HepG2 (cell line): ENCODE measurements around the gene ASB16. TPM values are rescaled to one million over a fixed set of nuclear protein-coding genes. Genes with fewer than 3 reads are reported as not detected.

Experiments used
- CCAR2 ChIP-seq: fragments of 200-400 bp; formaldehyde crosslinking; optimal IDR thresholded peaks from 2 replicates; pipeline ENCODE3; 2018; ENCODE audit warnings: low read depth, mild to moderate bottlenecking, low read length, moderate library complexity
- CREBL2 ChIP-seq: sonication (generic); formaldehyde crosslinking; IDR thresholded peaks from 2 replicates; pipeline ENCODE4 v1.8.1; 2023; ENCODE audit warnings: missing genetic modification reagents, mild to moderate bottlenecking, borderline replicate concordance
- CTCF ChIP-seq: sonication (generic); formaldehyde crosslinking; IDR thresholded peaks from 2 replicates; pipeline ENCODE4 v1.5.0; 2020; ENCODE audit warnings: mild to moderate bottlenecking, missing genetic modification reagents, moderate library complexity
- ETV6 ChIP-seq: sonication (generic); formaldehyde crosslinking; conservative IDR thresholded peaks from 2 replicates; pipeline ENCODE4 v1.4.0; 2020; ENCODE audit warnings: missing genetic modification reagents
- IKZF1 ChIP-seq: fragments of 450-650 bp; IDR thresholded peaks from 2 replicates; pipeline ENCODE4 v1.7.1; 2016
- KLF9 ChIP-seq: IDR thresholded peaks from 2 replicates; pipeline ENCODE4 v1.6.1; 2016; ENCODE audit warnings: low read depth
- MYNN ChIP-seq: sonication (generic); formaldehyde crosslinking; IDR thresholded peaks from 2 replicates; pipeline ENCODE4 v1.4.0; 2020; ENCODE audit warnings: mild to moderate bottlenecking, low read depth, missing genetic modification reagents
- PAX8 ChIP-seq: sonication (generic); formaldehyde crosslinking; IDR thresholded peaks from 2 replicates; pipeline ENCODE4 v1.8.0; 2022; ENCODE audit warnings: mild to moderate bottlenecking, missing genetic modification reagents, borderline replicate concordance
- POLR2A ChIP-seq, 2 experiments: IDR thresholded peaks; 2 replicates each; pipeline ENCODE4 v1.6.1; 2011; ENCODE audit warnings: low read depth in 2 of 2, low read length in 2 of 2, mild to moderate bottlenecking in 1 of 2, moderate library complexity in 1 of 2; ENCODE audit not compliant: insufficient read depth in 1 of 2
- POLR2AphosphoS5 ChIP-seq: IDR thresholded peaks from 2 replicates; pipeline ENCODE4 v1.6.1; 2012; ENCODE audit warnings: low read depth, low read length
- ZC3H4 ChIP-seq: sonication (generic); formaldehyde crosslinking; IDR thresholded peaks from 2 replicates; pipeline ENCODE4 v1.4.0; 2020; ENCODE audit warnings: missing genetic modification reagents, borderline replicate concordance
- ZKSCAN5 ChIP-seq: sonication (generic); formaldehyde crosslinking; IDR thresholded peaks from 2 replicates; pipeline ENCODE4 v1.5.1; 2020; ENCODE audit warnings: mild to moderate bottlenecking, missing genetic modification reagents
- ZNF512 ChIP-seq: sonication (generic); formaldehyde crosslinking; IDR thresholded peaks from 2 replicates; pipeline ENCODE4 v1.4.0; 2020; ENCODE audit warnings: mild to moderate bottlenecking, missing genetic modification reagents
- ZNF572 ChIP-seq: sonication (generic); formaldehyde crosslinking; IDR thresholded peaks from 2 replicates; pipeline ENCODE4 v1.5.1; 2020; ENCODE audit warnings: mild to moderate bottlenecking, missing genetic modification reagents
- ZNF772 ChIP-seq: sonication (generic); formaldehyde crosslinking; IDR thresholded peaks from 2 replicates; pipeline ENCODE4 v1.5.0; 2020; ENCODE audit warnings: mild to moderate bottlenecking, missing genetic modification reagents
- ZNF775 ChIP-seq: sonication (generic); formaldehyde crosslinking; IDR thresholded peaks from 2 replicates; pipeline ENCODE4 v1.4.0; 2020; ENCODE audit warnings: missing genetic modification reagents, mild to moderate bottlenecking, moderate library complexity, borderline replicate concordance
- ZSCAN20 ChIP-seq: sonication (generic); formaldehyde crosslinking; IDR thresholded peaks from 2 replicates; pipeline ENCODE4 v1.4.0; 2020; ENCODE audit warnings: missing genetic modification reagents, mild to moderate bottlenecking, borderline replicate concordance
- polyA plus RNA-seq, 8 experiments: library from polyadenylated mRNA; depleted of rRNA in 3 of 8; stranded (reverse) in 7 of 8; unstranded in 1 of 8; fragments of >200 nt; fragmentation: Illumina TruSeq in 4 of 8; extraction: Trizol in 4 of 8; gene quantifications; 2 replicates each; pipeline versions ENCODE4 v1.2.1 to v1.2.3, GENCODE V29; 2011 to 2016; ENCODE audit warnings: low read depth in 4 of 8, missing spikeins in 1 of 8, mixed read lengths in 1 of 8; ENCODE audit not compliant: insufficient read depth in 1 of 8
- total RNA-seq, 5 experiments: library from RNA; depleted of rRNA; stranded (reverse); fragments of >200 nt; fragmentation: Illumina TruSeq; extraction: Trizol; gene quantifications; 2 replicates each; pipeline ENCODE4 v1.2.3, GENCODE V29; 2016; ENCODE audit warnings: low read depth in 1 of 5
- TF ChIP-seq, protein P1 (sequence below): sonication (generic); formaldehyde crosslinking; IDR thresholded peaks from 2 replicates; pipeline ENCODE4 v1.4.0; 2020; ENCODE audit warnings: missing genetic modification reagents, borderline replicate concordance
- TF ChIP-seq, protein P2 (sequence below): sonication (generic); formaldehyde crosslinking; IDR thresholded peaks from 2 replicates; pipeline ENCODE4 v1.5.0; 2020; ENCODE audit warnings: missing genetic modification reagents
- TF ChIP-seq, protein P3 (sequence below): fragments of 450-650 bp; IDR thresholded peaks from 2 replicates; pipeline ENCODE4 v1.6.1; 2017

ASB16 gene
- total and polyA plus RNA-seq, 2 of the 13 experiments (the other 11 are each of a cell fraction or from before 2014, with no cell fraction given), result 0.07 TPM; not detected in 1

- no peak for TF ChIP-seq CCAR2
- TF ChIP-seq KLF9, result no peak
- TF ChIP-seq ZC3H4, result no peak
- no peak for TF ChIP-seq IKZF1
- TF ChIP-seq, protein P1, sequence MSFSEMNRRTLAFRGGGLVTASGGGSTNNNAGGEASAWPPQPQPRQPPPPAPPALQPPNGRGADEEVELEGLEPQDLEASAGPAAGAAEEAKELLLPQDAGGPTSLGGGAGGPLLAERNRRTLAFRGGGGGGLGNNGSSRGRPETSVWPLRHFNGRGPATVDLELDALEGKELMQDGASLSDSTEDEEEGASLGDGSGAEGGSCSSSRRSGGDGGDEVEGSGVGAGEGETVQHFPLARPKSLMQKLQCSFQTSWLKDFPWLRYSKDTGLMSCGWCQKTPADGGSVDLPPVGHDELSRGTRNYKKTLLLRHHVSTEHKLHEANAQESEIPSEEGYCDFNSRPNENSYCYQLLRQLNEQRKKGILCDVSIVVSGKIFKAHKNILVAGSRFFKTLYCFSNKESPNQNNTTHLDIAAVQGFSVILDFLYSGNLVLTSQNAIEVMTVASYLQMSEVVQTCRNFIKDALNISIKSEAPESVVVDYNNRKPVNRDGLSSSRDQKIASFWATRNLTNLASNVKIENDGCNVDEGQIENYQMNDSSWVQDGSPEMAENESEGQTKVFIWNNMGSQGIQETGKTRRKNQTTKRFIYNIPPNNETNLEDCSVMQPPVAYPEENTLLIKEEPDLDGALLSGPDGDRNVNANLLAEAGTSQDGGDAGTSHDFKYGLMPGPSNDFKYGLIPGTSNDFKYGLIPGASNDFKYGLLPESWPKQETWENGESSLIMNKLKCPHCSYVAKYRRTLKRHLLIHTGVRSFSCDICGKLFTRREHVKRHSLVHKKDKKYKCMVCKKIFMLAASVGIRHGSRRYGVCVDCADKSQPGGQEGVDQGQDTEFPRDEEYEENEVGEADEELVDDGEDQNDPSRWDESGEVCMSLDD (CRISPR knock-in tag), result no peak
- TF ChIP-seq ZNF572 (CRISPR knock-in tag), result peak; percentile 95
- TF ChIP-seq POLR2A (IDR thresholded peaks at IDR 0.05; ENCODE audit: insufficient read depth in 1 of 2, low read depth in 2 of 2, low read length in 2 of 2), result peak; percentile 59 to 87
- TF ChIP-seq ZKSCAN5 (CRISPR knock-in tag), result 0 out of 2 replicates have a peak, but pooled peaks have one; percentile 22
- no peak for TF ChIP-seq ZNF775 (CRISPR knock-in tag)
- TF ChIP-seq POLR2AphosphoS5, result peak; percentile 81
- no peak; the same call in 1 of the 2 replicates for TF ChIP-seq PAX8 (CRISPR knock-in tag)
- TF ChIP-seq ZSCAN20 (CRISPR knock-in tag), result peak; percentile 62
- no peak for TF ChIP-seq ZNF512 (CRISPR knock-in tag)
- no peak for TF ChIP-seq MYNN (CRISPR knock-in tag)
- peak; percentile 95 for TF ChIP-seq CTCF (CRISPR knock-in tag)
- TF ChIP-seq, protein P2, sequence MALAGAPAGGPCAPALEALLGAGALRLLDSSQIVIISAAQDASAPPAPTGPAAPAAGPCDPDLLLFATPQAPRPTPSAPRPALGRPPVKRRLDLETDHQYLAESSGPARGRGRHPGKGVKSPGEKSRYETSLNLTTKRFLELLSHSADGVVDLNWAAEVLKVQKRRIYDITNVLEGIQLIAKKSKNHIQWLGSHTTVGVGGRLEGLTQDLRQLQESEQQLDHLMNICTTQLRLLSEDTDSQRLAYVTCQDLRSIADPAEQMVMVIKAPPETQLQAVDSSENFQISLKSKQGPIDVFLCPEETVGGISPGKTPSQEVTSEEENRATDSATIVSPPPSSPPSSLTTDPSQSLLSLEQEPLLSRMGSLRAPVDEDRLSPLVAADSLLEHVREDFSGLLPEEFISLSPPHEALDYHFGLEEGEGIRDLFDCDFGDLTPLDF (CRISPR knock-in tag), result no peak
- peak; percentile 89; the same call in 1 of the 2 replicates for TF ChIP-seq ZNF772 (CRISPR knock-in tag)
- TF ChIP-seq, protein P3, sequence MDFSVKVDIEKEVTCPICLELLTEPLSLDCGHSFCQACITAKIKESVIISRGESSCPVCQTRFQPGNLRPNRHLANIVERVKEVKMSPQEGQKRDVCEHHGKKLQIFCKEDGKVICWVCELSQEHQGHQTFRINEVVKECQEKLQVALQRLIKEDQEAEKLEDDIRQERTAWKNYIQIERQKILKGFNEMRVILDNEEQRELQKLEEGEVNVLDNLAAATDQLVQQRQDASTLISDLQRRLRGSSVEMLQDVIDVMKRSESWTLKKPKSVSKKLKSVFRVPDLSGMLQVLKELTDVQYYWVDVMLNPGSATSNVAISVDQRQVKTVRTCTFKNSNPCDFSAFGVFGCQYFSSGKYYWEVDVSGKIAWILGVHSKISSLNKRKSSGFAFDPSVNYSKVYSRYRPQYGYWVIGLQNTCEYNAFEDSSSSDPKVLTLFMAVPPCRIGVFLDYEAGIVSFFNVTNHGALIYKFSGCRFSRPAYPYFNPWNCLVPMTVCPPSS, result no peak
- 0 out of 2 replicates have a peak, but pooled peaks have one; percentile 55 for TF ChIP-seq CREBL2
- TF ChIP-seq ETV6, result no peak
These were observed 47.0 kb upstream of the ASB16 start, which contains the start of gene HDAC5 (continued) for GRCh38 chr17:44123356-44124117.
